ENCODE data around the gene PCNT.
A peak's percentile ranks its signal among the peaks of the same experiment; 100 is the strongest.
"Not testable (repeated sequence)": the region's sequence is repeated elsewhere in the genome, so short reads cannot be mapped to it uniquely, and the experiment has no call there.

Gene PCNT

GRCh38 chr21:46459356-46460112 is 135.6 kb downstream of the PCNT start:
- Histone ChIP-seq H3F3A (ENCODE audit: control insufficient read depth, insufficient read depth) (peaks cover 3% of the 10 kb centered on the region; the same call in 1 of the 2 replicates), H3K27me3 (ENCODE audit: control insufficient read depth, low read length) (no peaks in the 10 kb centered on the region), H4K20me1 (ENCODE audit: control insufficient read depth, insufficient read depth, low read depth, low read length) (no peaks in the 10 kb centered on the region), H3K9me3 (ENCODE audit: control insufficient read depth, insufficient read depth, low read length) (no peaks in the 10 kb centered on the region), H3K4me1 (ENCODE audit: control insufficient read depth, low read length) (peaks cover 27% of the 10 kb centered on the region), H3K4me3 (ENCODE audit: low read length) (peak overlapping the region; percentile 85), H3K27ac (ENCODE audit: low read depth, low read length) (no peak overlapping the region), H3K36me3 (ENCODE audit: control insufficient read depth, low read length) (peaks cover 43% of the 10 kb centered on the region), H3K9me2 (replicated peaks; ENCODE audit: control insufficient read depth, low read length) (no peaks in the 10 kb centered on the region), H3K79me2 (ENCODE audit: control insufficient read depth, low read length) (peaks cover 56% of the 10 kb centered on the region), H3K4me2 (ENCODE audit: low read length) (peak overlapping the region; percentile 87)
- TF ChIP-seq CTCF (IDR thresholded peaks at IDR 0.05; ENCODE audit: low read depth, low read length, poor library complexity, severe bottlenecking), result no peak
- no peak for TF ChIP-seq EZH2phosphoT487 (IDR thresholded peaks at IDR 0.05; ENCODE audit: borderline replicate concordance, low read length)

- no peaks in the 10 kb centered on the region for H4K20me1 ChIP-seq (ENCODE audit: control insufficient read depth, insufficient read depth, low read depth, low read length)
- peaks cover 32% of the 10 kb centered on the region for H3K79me2 ChIP-seq (ENCODE audit: control insufficient read depth, low read length)
These were observed 138.0 kb downstream of the PCNT start for GRCh38 chr21:46461909-46462308.

GRCh38 chr21:46465153-46465552 is 141.2 kb downstream of the PCNT start:
- H3K27ac ChIP-seq (ENCODE audit: low read depth, low read length); H3K36me3 ChIP-seq (ENCODE audit: control insufficient read depth, low read length); H3F3A ChIP-seq (ENCODE audit: control insufficient read depth, insufficient read depth); H3K4me1 ChIP-seq (ENCODE audit: control insufficient read depth, low read length); H3K4me2 ChIP-seq (ENCODE audit: low read length); H3K9me2 ChIP-seq (replicated peaks; ENCODE audit: control insufficient read depth, low read length); H3K79me2 ChIP-seq (ENCODE audit: control insufficient read depth, low read length); H3K4me3 ChIP-seq (ENCODE audit: low read length); H3K27me3 ChIP-seq (ENCODE audit: control insufficient read depth, low read length); H4K20me1 ChIP-seq (ENCODE audit: control insufficient read depth, insufficient read depth, low read depth, low read length); H3K9me3 ChIP-seq (ENCODE audit: control insufficient read depth, insufficient read depth, low read length): not testable (repeated sequence)

More at GRCh38 chr21:46461909-46462308, 138.0 kb downstream of the PCNT start:
- H3K4me2 ChIP-seq (ENCODE audit: low read length), result no peak overlapping the region
- H3K4me1 ChIP-seq (ENCODE audit: control insufficient read depth, low read length), result peaks cover 17% of the 10 kb centered on the region
- H3K9me2 ChIP-seq (replicated peaks; ENCODE audit: control insufficient read depth, low read length), result no peaks in the 10 kb centered on the region
- no peak for TF ChIP-seq CTCF (IDR thresholded peaks at IDR 0.05; ENCODE audit: low read depth, low read length, poor library complexity, severe bottlenecking)
- no peak for TF ChIP-seq EZH2phosphoT487 (IDR thresholded peaks at IDR 0.05; ENCODE audit: borderline replicate concordance, low read length)
- no peaks in the 10 kb centered on the region for H3K9me3 ChIP-seq (ENCODE audit: control insufficient read depth, insufficient read depth, low read length)
- peaks cover 19% of the 10 kb centered on the region for H3K36me3 ChIP-seq (ENCODE audit: control insufficient read depth, low read length)
- H3K27me3 ChIP-seq (ENCODE audit: control insufficient read depth, low read length), result no peaks in the 10 kb centered on the region
- peaks cover 3% of the 10 kb centered on the region; the same call in 1 of the 2 replicates for H3F3A ChIP-seq (ENCODE audit: control insufficient read depth, insufficient read depth)
- H3K27ac ChIP-seq (ENCODE audit: low read depth, low read length), result no peak overlapping the region
- no peak overlapping the region for H3K4me3 ChIP-seq (ENCODE audit: low read length)

- Histone ChIP-seq H3K79me2 (ENCODE audit: control insufficient read depth, low read length) (peaks cover 3% of the 10 kb centered on the region; the same call in 1 of the 2 replicates), H3K4me2 (ENCODE audit: low read length) (no peak overlapping the region)
- TF ChIP-seq CTCF (IDR thresholded peaks at IDR 0.05; ENCODE audit: low read depth, low read length, poor library complexity, severe bottlenecking) (no peak), EZH2phosphoT487 (IDR thresholded peaks at IDR 0.05; ENCODE audit: borderline replicate concordance, low read length) (no peak)
These were observed 141.7 kb downstream of the PCNT start for GRCh38 chr21:46465651-46466050.

More at GRCh38 chr21:46465651-46466050, 141.7 kb downstream of the PCNT start:
- no peaks in the 10 kb centered on the region for H3K9me3 ChIP-seq (ENCODE audit: control insufficient read depth, insufficient read depth, low read length)
- H4K20me1 ChIP-seq (ENCODE audit: control insufficient read depth, insufficient read depth, low read depth, low read length), result no peaks in the 10 kb centered on the region
- no peaks in the 10 kb centered on the region for H3K4me1 ChIP-seq (ENCODE audit: control insufficient read depth, low read length)
- no peak overlapping the region for H3K27ac ChIP-seq (ENCODE audit: low read depth, low read length)
- H3K36me3 ChIP-seq (ENCODE audit: control insufficient read depth, low read length), result 0 out of 2 replicates have a peak, but pooled peaks cover 5% of the 10 kb centered on the region
- no peaks in the 10 kb centered on the region for H3K27me3 ChIP-seq (ENCODE audit: control insufficient read depth, low read length)
- H3K4me3 ChIP-seq (ENCODE audit: low read length), result no peak overlapping the region
- H3K9me2 ChIP-seq (replicated peaks; ENCODE audit: control insufficient read depth, low read length), result no peaks in the 10 kb centered on the region
- H3F3A ChIP-seq (ENCODE audit: control insufficient read depth, insufficient read depth), result no peaks in the 10 kb centered on the region

Data from DOHH2 (cell line).